ENCODE results near the gene BAIAP2.

GRCh38 chr17:81025741-81026129 lies 9.2 kb upstream of the BAIAP2 start:
- no peak for TF ChIP-seq CTCF (IDR thresholded peaks at IDR 0.05)
- TF ChIP-seq POLR2A (IDR thresholded peaks at IDR 0.05) = no peak
- TF ChIP-seq EP300 (IDR thresholded peaks at IDR 0.05) = no peak
